Activated T-helper 2 cell treated with anti-CD3 and anti-CD28 coated beads, Interferon-gamma antibody, Interleukin-2, Interleukin-4, amounts not matched to agents 10 μg/mL and 5 μg/mL and 100 μg/mL, durations not matched to agents 14 hours and 24 hours and 36 hours (primary cell): Measurements from ENCODE around the gene DNMT1. TPM values are rescaled to one million over a fixed set of nuclear protein-coding genes. Genes with fewer than 3 reads are reported as not detected.

Experiments
- DNase-seq: peaks from one replicate; pipeline ENCODE4 v3.0.0; 2021; ENCODE audit warnings: low spot score
- H3K27ac Mint-ChIP-seq: one replicate; pipeline ENCODE4 v1.8.0; 2021; ENCODE audit warnings: mixed read lengths
- H3K27me3 Mint-ChIP-seq: one replicate; pipeline ENCODE4 v1.8.0; 2021; ENCODE audit warnings: low read depth, mixed read lengths
- H3K36me3 Mint-ChIP-seq: one replicate; pipeline ENCODE4 v1.8.0; 2021; ENCODE audit warnings: low read depth, mixed read lengths
- H3K4me1 Mint-ChIP-seq: one replicate; pipeline ENCODE4 v1.8.0; 2021; ENCODE audit warnings: low read depth, mixed read lengths
- H3K4me3 Mint-ChIP-seq: one replicate; pipeline ENCODE4 v1.8.0; 2021; ENCODE audit warnings: low read depth, mild to moderate bottlenecking, moderate library complexity, mixed read lengths
- H3K9me3 Mint-ChIP-seq: one replicate; pipeline ENCODE4 v1.8.0; 2021; ENCODE audit warnings: mixed read lengths
- intact Hi-C: fragments of 100-400 bp; cut with micrococcal nuclease; formaldehyde crosslinking; loops from one replicate; pipeline ENCODE4 v1.15.1; 2023
- total RNA-seq: library from RNA; stranded (reverse); gene quantifications from 2 replicates; pipeline ENCODE4 v1.2.3, GENCODE V29; 2022

The DNMT1 gene
- total RNA-seq, 1 donor from 2014 or later, result 367 TPM

GRCh38 chr19:10122045-10122444 is 72.7 kb downstream of the DNMT1 start:
- Mint-ChIP-seq H3K4me3 (no peak overlapping the region), H3K4me1 (peaks cover 6% of the 10 kb centered on the region), H3K36me3 (peaks cover 23% of the 10 kb centered on the region), H3K9me3 (no peaks in the 10 kb centered on the region), H3K27ac (no peak overlapping the region), H3K27me3 (no peaks in the 10 kb centered on the region)
- no peak for DNase-seq
- intact Hi-C loops, result no loop called here

DNA sequence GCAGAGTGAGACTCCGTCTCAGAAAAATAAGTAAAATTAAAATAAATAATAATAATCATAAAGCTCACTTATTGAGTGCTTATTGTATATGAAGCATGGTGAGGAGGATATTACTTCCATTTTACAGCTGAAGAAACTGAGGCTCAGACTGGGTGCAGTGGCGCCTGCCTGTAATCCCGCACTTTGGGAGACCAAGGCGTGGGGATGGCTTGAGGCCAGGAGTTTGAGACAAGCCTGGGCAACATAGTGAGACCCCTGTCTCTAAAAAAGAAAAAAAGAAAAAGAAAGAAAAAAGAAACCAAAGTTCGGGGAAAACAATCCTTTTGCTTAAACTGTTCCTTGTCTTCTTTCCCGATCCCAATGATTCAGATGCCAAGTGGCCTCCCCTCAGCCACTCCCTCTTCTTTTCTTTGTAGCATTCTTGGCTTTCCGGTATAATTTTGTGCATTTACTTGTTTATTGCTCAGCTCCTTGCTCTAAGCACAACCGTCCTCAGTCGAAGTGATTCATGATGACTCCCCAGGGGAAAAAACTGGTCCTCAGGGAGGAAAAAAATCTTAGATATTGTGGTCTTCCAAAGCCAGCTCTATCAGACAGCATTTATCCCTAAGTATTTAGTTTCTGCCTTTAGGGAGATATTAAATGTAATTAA is 74.1 kb downstream of the DNMT1 start:
- intact Hi-C loops, result no loop called here
- Mint-ChIP-seq H3K4me3 (peak overlapping the region; percentile 26), H3K9me3 (no peaks in the 10 kb centered on the region), H3K27me3 (no peaks in the 10 kb centered on the region), H3K4me1 (peaks cover 6% of the 10 kb centered on the region), H3K27ac (no peak overlapping the region), H3K36me3 (peaks cover 35% of the 10 kb centered on the region)
- no peak for DNase-seq

- Mint-ChIP-seq H3K27me3 (no peaks in the 10 kb centered on the region), H3K36me3 (peaks cover 44% of the 10 kb centered on the region), H3K4me3 (peak overlapping the region; percentile 96), H3K9me3 (no peaks in the 10 kb centered on the region), H3K4me1 (peaks cover 6% of the 10 kb centered on the region), H3K27ac (peak overlapping the region; percentile 79)
- DNase-seq, result no peak
- intact Hi-C loops, result no loop called here
These were observed 75.8 kb downstream of the DNMT1 start for GRCh38 chr19:10118960-10119359.

- H3K9me3 Mint-ChIP-seq, result no peaks in the 10 kb centered on the region
- peaks cover 18% of the 10 kb centered on the region for H3K4me1 Mint-ChIP-seq
- H3K4me3 Mint-ChIP-seq, result peak overlapping the region; percentile 26
- H3K27ac Mint-ChIP-seq, result no peak overlapping the region
- DNase-seq, result no peak
- no peaks in the 10 kb centered on the region for H3K27me3 Mint-ChIP-seq
- peaks cover 57% of the 10 kb centered on the region for H3K36me3 Mint-ChIP-seq
- intact Hi-C loops, result no loop called here
These were observed 77.7 kb downstream of the DNMT1 start for GRCh38 chr19:10116866-10117616.

DNA sequence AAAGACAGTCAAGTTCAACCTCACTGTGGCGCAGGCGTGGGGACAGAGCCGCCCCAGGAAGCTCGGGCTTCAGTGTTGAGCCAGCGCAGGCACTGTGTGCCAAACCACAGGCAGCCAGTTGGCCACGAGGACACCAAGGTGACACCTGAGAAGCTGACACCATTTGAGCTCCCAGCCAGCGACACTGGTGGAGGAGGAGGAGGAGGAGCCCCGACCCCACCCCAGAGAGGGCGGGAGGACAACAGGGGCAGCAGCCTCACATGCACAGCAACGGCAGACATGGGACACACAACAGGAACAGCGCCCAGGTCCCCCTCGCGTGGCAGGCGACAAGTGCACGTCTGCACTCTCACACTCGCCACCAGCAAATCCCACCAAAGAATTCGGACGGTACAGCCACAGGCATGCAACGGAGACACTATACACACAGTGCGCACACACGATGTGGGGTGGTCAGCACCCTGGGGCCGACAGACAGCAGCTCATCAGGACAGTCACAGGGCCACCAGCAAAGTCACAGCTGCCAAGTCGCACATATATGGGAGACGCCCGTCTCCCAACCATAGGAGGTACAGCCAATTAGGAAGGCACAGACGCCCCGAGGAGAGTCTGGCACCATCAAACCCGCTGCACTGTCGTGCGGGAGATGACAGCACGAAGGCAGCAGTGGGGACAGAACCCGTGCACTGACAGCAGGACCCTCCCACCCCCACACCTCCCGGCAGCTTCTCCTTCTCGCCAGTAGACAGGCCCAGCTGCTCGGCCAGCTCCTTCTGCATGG is 78.5 kb downstream of the DNMT1 start:
- H3K4me3 Mint-ChIP-seq, result peak overlapping the region; percentile 52
- peaks cover 63% of the 10 kb centered on the region for H3K36me3 Mint-ChIP-seq
- peaks cover 23% of the 10 kb centered on the region for H3K4me1 Mint-ChIP-seq

DNA sequence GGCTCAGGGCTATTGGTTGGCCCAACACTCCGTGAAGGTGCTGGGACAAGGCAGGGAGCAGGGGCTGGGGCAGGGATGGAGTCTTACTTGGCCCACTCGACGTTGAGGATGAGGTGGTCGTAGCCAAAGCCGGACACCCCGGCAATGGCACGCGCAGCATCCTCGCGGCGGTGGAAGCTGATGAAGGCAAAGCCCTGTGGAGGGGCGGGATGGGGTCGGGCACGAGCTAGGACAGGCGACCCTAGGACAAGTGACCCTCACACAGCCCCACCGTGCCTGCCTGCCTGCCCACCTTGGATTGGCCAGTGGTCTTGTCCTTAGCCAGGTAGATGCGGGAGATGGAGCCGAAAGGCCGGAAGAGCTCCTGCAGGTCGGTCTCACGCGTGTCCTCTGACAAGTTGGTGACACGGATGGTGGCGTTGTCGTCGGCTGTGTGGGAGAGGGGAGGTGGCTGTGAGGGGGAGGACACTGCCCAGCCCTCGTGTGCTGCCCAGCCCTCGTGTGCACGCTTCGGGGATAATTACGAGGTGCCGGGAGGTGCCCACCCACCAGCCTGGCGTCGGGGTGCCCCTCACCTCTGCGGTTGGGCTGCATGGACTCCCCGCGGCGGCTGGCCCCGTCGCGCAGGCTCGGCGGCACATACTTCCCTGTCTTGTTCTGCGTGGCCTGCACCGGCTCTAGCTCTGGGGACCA is 79.2 kb downstream of the DNMT1 start:
- no peak overlapping the region for H3K27ac Mint-ChIP-seq
- no peak for DNase-seq
- peaks cover 69% of the 10 kb centered on the region for H3K36me3 Mint-ChIP-seq
- H3K4me1 Mint-ChIP-seq, result peaks cover 27% of the 10 kb centered on the region
- H3K9me3 Mint-ChIP-seq, result no peaks in the 10 kb centered on the region
- intact Hi-C loops, result no loop called here
- no peak overlapping the region for H3K4me3 Mint-ChIP-seq
- no peaks in the 10 kb centered on the region for H3K27me3 Mint-ChIP-seq

More for the DNA sequence above, 78.5 kb downstream of the DNMT1 start:
- H3K27me3 Mint-ChIP-seq, result no peaks in the 10 kb centered on the region
- no peak for DNase-seq
- intact Hi-C loops, result no loop called here
- H3K9me3 Mint-ChIP-seq, result no peaks in the 10 kb centered on the region
- no peak overlapping the region for H3K27ac Mint-ChIP-seq

GRCh38 chr19:10114651-10115391 is 79.9 kb downstream of the DNMT1 start:
- Mint-ChIP-seq H3K27me3 (no peaks in the 10 kb centered on the region), H3K4me3 (no peak overlapping the region), H3K27ac (no peak overlapping the region), H3K4me1 (peaks cover 29% of the 10 kb centered on the region), H3K36me3 (peaks cover 76% of the 10 kb centered on the region), H3K9me3 (no peaks in the 10 kb centered on the region)
- intact Hi-C loops, result loop anchor here (5.0 kb wide), 1 partner anchor 183 kb away; no protein-coding TSS in a partner anchor
- no peak for DNase-seq

DNA sequence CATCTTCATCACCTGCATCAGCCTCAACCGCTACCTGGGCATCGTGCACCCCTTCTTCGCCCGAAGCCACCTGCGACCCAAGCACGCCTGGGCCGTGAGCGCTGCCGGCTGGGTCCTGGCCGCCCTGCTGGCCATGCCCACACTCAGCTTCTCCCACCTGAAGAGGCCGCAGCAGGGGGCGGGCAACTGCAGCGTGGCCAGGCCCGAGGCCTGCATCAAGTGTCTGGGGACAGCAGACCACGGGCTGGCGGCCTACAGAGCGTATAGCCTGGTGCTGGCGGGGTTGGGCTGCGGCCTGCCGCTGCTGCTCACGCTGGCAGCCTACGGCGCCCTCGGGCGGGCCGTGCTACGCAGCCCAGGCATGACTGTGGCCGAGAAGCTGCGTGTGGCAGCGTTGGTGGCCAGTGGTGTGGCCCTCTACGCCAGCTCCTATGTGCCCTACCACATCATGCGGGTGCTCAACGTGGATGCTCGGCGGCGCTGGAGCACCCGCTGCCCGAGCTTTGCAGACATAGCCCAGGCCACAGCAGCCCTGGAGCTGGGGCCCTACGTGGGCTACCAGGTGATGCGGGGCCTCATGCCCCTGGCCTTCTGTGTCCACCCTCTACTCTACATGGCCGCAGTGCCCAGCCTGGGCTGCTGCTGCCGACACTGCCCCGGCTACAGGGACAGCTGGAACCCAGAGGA is 80.6 kb downstream of the DNMT1 start:
- intact Hi-C loops, result loop anchor here (2.0 to 5.0 kb wide), 3 partner anchors 15 to 182 kb away; no protein-coding TSS in a partner anchor
- no peak overlapping the region for H3K27ac Mint-ChIP-seq
- H3K36me3 Mint-ChIP-seq, result peaks cover 79% of the 10 kb centered on the region
- H3K27me3 Mint-ChIP-seq, result no peaks in the 10 kb centered on the region
- H3K4me3 Mint-ChIP-seq, result no peak overlapping the region
- peaks cover 29% of the 10 kb centered on the region for H3K4me1 Mint-ChIP-seq
- no peaks in the 10 kb centered on the region for H3K9me3 Mint-ChIP-seq
- DNase-seq, result no peak

DNA sequence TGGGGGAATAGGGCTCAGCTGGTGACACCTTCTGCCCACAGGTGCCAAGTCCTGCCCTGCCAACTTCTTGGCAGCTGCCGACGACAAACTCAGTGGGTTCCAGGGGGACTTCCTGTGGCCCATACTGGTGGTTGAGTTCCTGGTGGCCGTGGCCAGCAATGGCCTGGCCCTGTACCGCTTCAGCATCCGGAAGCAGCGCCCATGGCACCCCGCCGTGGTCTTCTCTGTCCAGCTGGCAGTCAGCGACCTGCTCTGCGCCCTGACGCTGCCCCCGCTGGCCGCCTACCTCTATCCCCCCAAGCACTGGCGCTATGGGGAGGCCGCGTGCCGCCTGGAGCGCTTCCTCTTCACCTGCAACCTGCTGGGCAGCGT is 81.2 kb downstream of the DNMT1 start:
- no peak for DNase-seq
- no peaks in the 10 kb centered on the region for H3K27me3 Mint-ChIP-seq
- H3K4me1 Mint-ChIP-seq, result peaks cover 27% of the 10 kb centered on the region
- intact Hi-C loops, result loop anchor here (2.0 to 5.0 kb wide), 3 partner anchors 15 to 181 kb away; no protein-coding TSS in a partner anchor
- no peak overlapping the region for H3K4me3 Mint-ChIP-seq
- peaks cover 77% of the 10 kb centered on the region for H3K36me3 Mint-ChIP-seq
- no peak overlapping the region for H3K27ac Mint-ChIP-seq
- no peaks in the 10 kb centered on the region for H3K9me3 Mint-ChIP-seq

DNA sequence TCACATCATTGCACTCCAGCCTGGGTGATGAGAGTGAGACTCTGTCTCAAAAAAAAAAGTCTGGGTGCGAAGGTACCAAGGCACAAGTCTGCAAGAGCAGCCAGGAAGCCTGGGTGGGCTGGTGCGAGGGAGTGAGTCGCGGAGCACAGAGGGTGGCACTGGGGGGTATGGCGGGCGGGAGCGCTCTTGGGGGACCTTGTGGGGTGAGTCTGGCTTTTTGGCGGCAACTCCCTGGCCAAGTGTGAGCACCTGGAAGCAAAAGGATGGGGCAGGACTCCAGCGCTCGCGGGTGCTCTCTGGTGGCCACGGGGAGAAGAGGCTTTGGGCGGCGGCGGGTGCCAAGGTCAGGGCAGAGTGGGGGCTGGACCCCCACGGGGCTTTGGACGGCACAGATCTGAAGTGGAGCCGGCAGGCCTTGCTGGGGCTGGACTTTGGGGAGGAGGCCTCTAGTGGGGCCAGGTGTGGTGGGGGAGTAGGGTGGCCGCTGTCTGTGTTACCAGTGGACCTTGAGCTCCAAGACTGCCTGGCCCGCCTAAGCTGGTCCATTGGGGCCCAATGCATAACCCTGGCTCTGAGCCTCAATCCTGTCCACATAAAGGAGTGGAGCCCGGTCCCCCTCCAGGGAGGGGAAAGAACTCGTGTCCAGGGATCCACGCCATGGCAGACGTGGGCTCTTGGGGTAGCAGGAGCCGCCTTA is 81.7 kb downstream of the DNMT1 start:
- peaks cover 27% of the 10 kb centered on the region for H3K4me1 Mint-ChIP-seq
- H3K36me3 Mint-ChIP-seq, result peaks cover 81% of the 10 kb centered on the region
- H3K9me3 Mint-ChIP-seq, result no peaks in the 10 kb centered on the region
- peak overlapping the region; percentile 35 for H3K4me3 Mint-ChIP-seq
- intact Hi-C loops, result loop anchor here (1.0 to 5.0 kb wide), 4 partner anchors 9 to 181 kb away; no protein-coding TSS in a partner anchor
- peak overlapping the region; percentile 80 for H3K27ac Mint-ChIP-seq
- peak; percentile 57 for DNase-seq
- no peaks in the 10 kb centered on the region for H3K27me3 Mint-ChIP-seq
